GM12801 (cell line): ENCODE measurements around the gene BRIX1.

ENCODE experiments used
- CTCF ChIP-seq: IDR thresholded peaks from one replicate; pipeline ENCODE4 v1.5.1; 2011; ENCODE audit warnings: control low read depth; ENCODE audit not compliant: insufficient read length; ENCODE audit errors: extremely low read depth

BRIX1 gene

GRCh38 chr5:34914671-34915138 is 806 bp upstream of the BRIX1 start:
- no peak for TF ChIP-seq CTCF

- no peak for TF ChIP-seq CTCF
Measured at GRCh38 chr5:34915856-34916192, 313 bp downstream of the BRIX1 start.

GRCh38 chr5:34916518-34916917 is 1.0 kb downstream of the BRIX1 start:
- no peak for TF ChIP-seq CTCF

GRCh38 chr5:34918025-34918424 is 2.5 kb downstream of the BRIX1 start:
- no peak for TF ChIP-seq CTCF

GRCh38 chr5:34919077-34919476 is 3.6 kb downstream of the BRIX1 start:
- TF ChIP-seq CTCF = no peak

- TF ChIP-seq CTCF = no peak
Measured at GRCh38 chr5:34923694-34924461, 8.4 kb downstream of the BRIX1 start.

- TF ChIP-seq CTCF = no peak
Measured at GRCh38 chr5:34924462-34924765, 8.9 kb downstream of the BRIX1 start.

GRCh38 chr5:34926318-34926888 is 10.9 kb downstream of the BRIX1 start:
- TF ChIP-seq CTCF = no peak
